A549 (cell line): ENCODE measurements around the gene OXTR.

ENCODE experiments used
- BHLHE40 ChIP-seq: IDR thresholded peaks from 2 replicates; pipeline ENCODE4 v1.6.1; 2012; ENCODE audit warnings: low read depth, low read length, inconsistent platforms
- CBX8 ChIP-seq: fragments of 200-600 bp; sonication (generic); IDR thresholded peaks from 2 replicates; pipeline ENCODE4 v1.6.1; 2016
- CTCF ChIP-seq: fragments of >200 bp; sonication (Bioruptor Twin); formaldehyde crosslinking; IDR thresholded peaks from 3 replicates; pipeline ENCODE4 v1.5.1; 2016
- FOSL2 ChIP-seq, 2 experiments: fragments of 450-650 bp in 1 of 2; fragments of >200 bp in 1 of 2; sonication (Bioruptor Twin) in 1 of 2; formaldehyde crosslinking; IDR thresholded peaks; 2 replicates each; pipeline versions ENCODE4 v1.5.0 to v1.6.1; 2016 to 2020; ENCODE audit warnings: mild to moderate bottlenecking in 1 of 2, moderate library complexity in 1 of 2
- JUN ChIP-seq, 2 experiments: fragments of >200 bp; sonication (Bioruptor Twin); formaldehyde crosslinking; IDR thresholded peaks; 2 replicates in 1 of 2; 3 replicates in 1 of 2; pipeline ENCODE4 v1.6.1; 2016 to 2017
- RCOR1 ChIP-seq: fragments of 150-350 bp; IDR thresholded peaks from 2 replicates; pipeline ENCODE4 v1.6.1; 2014; ENCODE audit warnings: antibody characterized with exemption, low read length, low read depth
- RFX5 ChIP-seq: fragments of 450-650 bp; IDR thresholded peaks from 2 replicates; pipeline ENCODE4 v1.7.1; 2014; ENCODE audit warnings: antibody characterized with exemption, mild to moderate bottlenecking, moderate library complexity

GRCh38 chr3:8727605-8728512 is 41.6 kb downstream of the OXTR start:
- TF ChIP-seq FOSL2 (IDR thresholded peaks at IDR 0.05), result no peak
- no peak for TF ChIP-seq FOSL2 (CRISPR knock-in tag; IDR thresholded peaks at IDR 0.05)
- TF ChIP-seq CTCF, result no peak
- TF ChIP-seq JUN (IDR thresholded peaks at IDR 0.05), result no peak
- no peak for TF ChIP-seq CBX8
- no peak for TF ChIP-seq BHLHE40
- no peak for TF ChIP-seq RCOR1
- TF ChIP-seq RFX5, result no peak
